Tibial nerve (tissue), 4 donors: ENCODE data around the gene IFITM10. TPM values are rescaled to one million over a fixed set of nuclear protein-coding genes. Genes with fewer than 3 reads are reported as not detected.

Experiments used
- DNase-seq, 2 donors: peaks; one replicate each; pipeline ENCODE4 v3.0.0-alpha.2; 2019; ENCODE audit warnings: low spot score in 2 of 2
- H3K27ac ChIP-seq, 4 donors: fragments of 200-600 bp; sonication (generic) in 3 of 4; one replicate each; pipeline ENCODE4 v1.5.1; 2017 to 2019; ENCODE audit warnings: mild to moderate bottlenecking in 1 of 4
- H3K27me3 ChIP-seq, 2 donors: fragments of 200-600 bp; sonication (generic) in 1 of 2; one replicate each; pipeline versions ENCODE4 v1.5.1 to v1.6.0; 2017 to 2019
- H3K36me3 ChIP-seq, 3 donors: fragments of 200-600 bp; sonication (generic); one replicate each; pipeline ENCODE4 v1.5.1; 2018 to 2019
- H3K4me1 ChIP-seq, 4 donors: fragments of 200-600 bp; sonication (generic) in 3 of 4; one replicate each; pipeline ENCODE4 v1.5.1; 2017 to 2019
- H3K4me3 ChIP-seq, 4 donors: fragments of 200-600 bp; sonication (generic) in 3 of 4; one replicate each; pipeline ENCODE4 v1.5.1; 2017 to 2019; ENCODE audit warnings: mild to moderate bottlenecking in 1 of 4, moderate library complexity in 1 of 4
- H3K9me3 ChIP-seq, 4 donors: fragments of 200-600 bp; sonication (generic) in 3 of 4; one replicate each; pipeline ENCODE4 v1.5.1; 2017 to 2019
- EP300 ChIP-seq, 2 donors: sonication (generic); formaldehyde crosslinking; IDR thresholded peaks; one replicate each; pipeline ENCODE4 v1.6.1; 2017; ENCODE audit warnings: antibody characterized with exemption in 2 of 2, mild to moderate bottlenecking in 1 of 2
- POLR2A ChIP-seq, 2 donors: fragments of 450-650 bp; IDR thresholded peaks; one replicate each; pipeline ENCODE4 v1.6.1; 2017; ENCODE audit warnings: antibody characterized with exemption in 2 of 2, mild to moderate bottlenecking in 2 of 2, moderate library complexity in 2 of 2
- WGBS, 2 donors: methylation state at CpG; one replicate each; pipeline ENCODE4 v1.1.5; 2018; 5-methylcytosine and 5-hydroxymethylcytosine counted together
- total RNA-seq, 4 donors: library from RNA; depleted of rRNA; stranded (reverse); fragments of >200 nt; gene quantifications; one replicate each; pipeline ENCODE4 v1.1.0, GENCODE V29; 2016
- TF ChIP-seq, protein P1 (sequence below), 5 experiments: fragments of 200-600 bp in 3 of 5; fragments of 450-650 bp in 2 of 5; sonication (generic) in 3 of 5; IDR thresholded peaks; one replicate each; pipeline ENCODE4 v1.5.1; 2016 to 2019; ENCODE audit warnings: antibody characterized with exemption in 5 of 5, mild to moderate bottlenecking in 3 of 5, moderate library complexity in 2 of 5

IFITM10 gene
- total RNA-seq, 4 donors from 2014 or later = 5.9 to 54.9 (median 13.8) TPM

DNA sequence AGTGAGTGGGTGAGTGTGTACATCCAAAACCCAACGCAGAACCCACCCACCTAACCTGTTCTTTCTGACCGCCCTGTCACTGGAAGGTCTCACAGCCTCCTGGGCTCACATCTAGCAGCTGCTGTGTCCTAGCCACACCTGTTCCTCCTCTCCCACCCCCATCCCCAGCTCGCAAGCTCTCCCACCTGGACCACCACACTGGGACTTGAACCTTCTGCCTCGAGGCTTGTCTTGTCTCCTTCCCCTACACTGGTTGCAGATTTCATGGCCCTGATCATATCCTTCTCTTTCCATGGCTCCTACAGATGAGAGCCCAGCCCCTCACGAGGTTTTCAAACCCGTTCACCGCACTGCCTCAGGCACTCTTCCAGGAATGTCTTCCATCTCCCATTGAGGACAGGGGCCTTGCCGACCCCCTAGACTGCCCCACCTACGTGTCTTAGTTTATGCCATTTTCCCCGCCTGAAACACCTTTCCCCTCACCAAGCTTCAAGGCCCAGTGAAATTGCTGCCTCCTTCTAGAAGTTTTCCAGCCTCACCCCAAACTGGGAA lies 6.7 kb downstream of the IFITM10 start:
- H3K36me3 ChIP-seq = peaks cover 0 to 6% (median 0%) of the 10 kb centered on the region in 3 donors
- H3K9me3 ChIP-seq = no peaks in the 10 kb centered on the region
- no peak for DNase-seq
- whole genome bisulfite sequencing, 2 donors = 83 to 84% methylated on average over 10 of the region's 10 CpGs
- peaks cover 0 to 7% of the 10 kb centered on the region in 2 donors for H3K27me3 ChIP-seq
- H3K4me1 ChIP-seq = peaks cover 0 to 32% (median 5%) of the 10 kb centered on the region in 4 donors
- TF ChIP-seq EP300 (IDR thresholded peaks at IDR 0.05) = peak in 1 of 2 donors; percentile 10
- TF ChIP-seq POLR2A (IDR thresholded peaks at IDR 0.05) = no peak
- TF ChIP-seq, protein P1, sequence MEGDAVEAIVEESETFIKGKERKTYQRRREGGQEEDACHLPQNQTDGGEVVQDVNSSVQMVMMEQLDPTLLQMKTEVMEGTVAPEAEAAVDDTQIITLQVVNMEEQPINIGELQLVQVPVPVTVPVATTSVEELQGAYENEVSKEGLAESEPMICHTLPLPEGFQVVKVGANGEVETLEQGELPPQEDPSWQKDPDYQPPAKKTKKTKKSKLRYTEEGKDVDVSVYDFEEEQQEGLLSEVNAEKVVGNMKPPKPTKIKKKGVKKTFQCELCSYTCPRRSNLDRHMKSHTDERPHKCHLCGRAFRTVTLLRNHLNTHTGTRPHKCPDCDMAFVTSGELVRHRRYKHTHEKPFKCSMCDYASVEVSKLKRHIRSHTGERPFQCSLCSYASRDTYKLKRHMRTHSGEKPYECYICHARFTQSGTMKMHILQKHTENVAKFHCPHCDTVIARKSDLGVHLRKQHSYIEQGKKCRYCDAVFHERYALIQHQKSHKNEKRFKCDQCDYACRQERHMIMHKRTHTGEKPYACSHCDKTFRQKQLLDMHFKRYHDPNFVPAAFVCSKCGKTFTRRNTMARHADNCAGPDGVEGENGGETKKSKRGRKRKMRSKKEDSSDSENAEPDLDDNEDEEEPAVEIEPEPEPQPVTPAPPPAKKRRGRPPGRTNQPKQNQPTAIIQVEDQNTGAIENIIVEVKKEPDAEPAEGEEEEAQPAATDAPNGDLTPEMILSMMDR (IDR thresholded peaks at IDR 0.05) = no peak
- H3K27ac ChIP-seq = peak overlapping the region in 2 of 4 donors; percentile 60 to 71
- no peak overlapping the region for H3K4me3 ChIP-seq

DNA sequence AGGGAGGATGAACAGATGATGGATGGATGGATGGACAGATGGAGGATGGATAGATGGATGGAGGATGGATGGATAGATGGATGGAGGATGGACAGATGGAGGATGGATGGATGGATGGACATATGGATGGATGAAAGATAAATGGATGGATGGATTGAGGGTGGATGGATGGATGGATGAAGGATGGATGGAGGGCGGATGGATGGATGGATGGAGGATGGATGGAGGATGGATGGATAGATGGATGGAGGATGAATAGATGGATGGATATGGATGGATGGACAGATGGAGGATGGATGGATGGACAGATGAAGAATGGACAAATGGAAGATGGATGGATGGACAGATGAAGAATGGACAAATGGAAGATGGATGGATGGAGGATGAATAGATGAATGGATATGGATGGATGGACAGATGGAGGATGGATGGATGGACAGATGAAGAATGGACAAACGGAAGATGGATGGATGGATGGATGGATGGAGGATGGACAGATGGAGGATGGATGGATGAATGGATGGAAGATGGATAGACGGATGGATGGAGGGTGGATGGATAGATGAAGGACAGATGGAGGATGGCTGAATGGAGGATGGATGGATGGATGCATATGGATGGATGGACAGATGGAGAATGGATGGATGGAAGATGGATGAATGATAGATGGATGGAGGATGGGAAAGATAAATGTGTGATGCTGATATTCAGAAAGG lies 7.4 kb downstream of the IFITM10 start:
- H3K9me3 ChIP-seq = peaks cover 0 to 2% (median 0%) of the 10 kb centered on the region in 4 donors
- H3K27me3 ChIP-seq = peaks cover 0 to under 1% of the 10 kb centered on the region in 2 donors
- H3K4me3 ChIP-seq = no peak overlapping the region
- no peak for DNase-seq
- H3K36me3 ChIP-seq = peaks cover 0 to 6% (median 0%) of the 10 kb centered on the region in 3 donors
- TF ChIP-seq EP300 (IDR thresholded peaks at IDR 0.05) (no peak), POLR2A (IDR thresholded peaks at IDR 0.05) (no peak)
- TF ChIP-seq, protein P1 (IDR thresholded peaks at IDR 0.05) = no peak
- 88 to 96% methylated on average over 3 of the region's 3 CpGs for WGBS, 2 donors
- peaks cover 0 to 26% (median 4%) of the 10 kb centered on the region in 4 donors for H3K4me1 ChIP-seq
- no peak overlapping the region for H3K27ac ChIP-seq

DNA sequence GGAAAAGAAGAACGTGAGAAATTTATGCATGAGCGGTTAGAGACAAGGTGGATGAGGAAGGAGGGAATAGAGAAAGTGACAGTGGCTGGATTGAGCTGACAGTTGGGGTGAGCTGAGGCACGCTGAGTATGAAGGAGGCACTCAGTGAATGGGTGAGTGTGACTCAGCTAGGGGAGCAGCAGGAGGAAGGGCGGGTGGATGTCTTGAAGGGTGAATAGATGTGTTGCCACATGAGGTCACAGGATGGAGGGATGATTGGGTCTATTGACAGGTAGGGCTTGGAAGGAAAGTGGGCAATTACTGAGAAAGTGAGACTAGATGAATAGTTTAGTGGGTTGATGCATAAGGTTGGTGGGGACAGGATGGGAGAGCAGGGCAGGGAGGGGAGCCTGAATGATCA lies 8.0 kb downstream of the IFITM10 start:
- H3K4me3 ChIP-seq = no peak overlapping the region
- H3K36me3 ChIP-seq = peaks cover 0 to 6% (median 0%) of the 10 kb centered on the region in 3 donors
- peaks cover 0 to 23% (median 4%) of the 10 kb centered on the region in 4 donors for H3K4me1 ChIP-seq
- H3K27me3 ChIP-seq = no peaks in the 10 kb centered on the region
- no peak for TF ChIP-seq POLR2A (IDR thresholded peaks at IDR 0.05)
- TF ChIP-seq, protein P1 (IDR thresholded peaks at IDR 0.05) = no peak
- no peak for TF ChIP-seq EP300 (IDR thresholded peaks at IDR 0.05)
- H3K27ac ChIP-seq = no peak overlapping the region
- WGBS, 2 donors = 83 to 84% methylated on average over 4 of the region's 4 CpGs
- DNase-seq = no peak
- H3K9me3 ChIP-seq = peaks cover 0 to 8% (median under 1%) of the 10 kb centered on the region in 4 donors

DNA sequence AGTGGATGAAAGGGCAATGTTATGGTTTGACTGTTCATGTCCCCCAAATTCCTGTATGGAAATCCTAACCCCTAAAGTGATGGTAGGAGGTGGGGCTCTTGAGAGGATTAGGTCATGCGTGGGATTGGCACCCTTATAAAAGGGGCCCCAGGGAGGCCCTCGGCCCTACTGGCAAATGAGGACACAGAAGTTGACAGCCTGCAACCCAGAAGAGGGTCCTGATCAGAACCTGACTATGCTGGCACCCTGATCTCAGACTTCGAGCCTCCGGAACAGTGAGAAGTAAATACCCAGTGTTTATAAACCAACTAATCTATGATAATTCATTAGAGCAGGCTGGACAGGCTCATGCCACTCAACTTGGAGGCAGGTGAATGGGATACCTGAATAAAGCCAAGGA lies 8.7 kb downstream of the IFITM10 start:
- no peak for TF ChIP-seq POLR2A (IDR thresholded peaks at IDR 0.05)
- no peak for TF ChIP-seq EP300 (IDR thresholded peaks at IDR 0.05)
- TF ChIP-seq, protein P1 (IDR thresholded peaks at IDR 0.05) = no peak
- Histone ChIP-seq H3K27me3 (peaks cover 0 to 4% of the 10 kb centered on the region in 2 donors), H3K4me3 (no peak overlapping the region), H3K4me1 (peaks cover 0 to 20% (median 4%) of the 10 kb centered on the region in 4 donors), H3K9me3 (peaks cover 0 to 15% (median 4%) of the 10 kb centered on the region in 4 donors), H3K27ac (no peak overlapping the region), H3K36me3 (peaks cover 0 to 3% (median 0%) of the 10 kb centered on the region in 3 donors)
- WGBS, 2 donors = 84 to 90% methylated on average over 4 of the region's 4 CpGs
- no peak for DNase-seq
